B cell (primary cell): ENCODE data around the gene TRMT112. TPM values are rescaled to one million over a fixed set of nuclear protein-coding genes. Genes with fewer than 3 reads are reported as not detected.
A peak's percentile ranks its signal among the peaks of the same experiment; 100 is the strongest.

Experiments used
- ATAC-seq: fragments of 200-7000 bp; cut with Tn5 transposase; one replicate; pipeline ENCODE4 v1.10.0; 2021; ENCODE audit warnings: low read depth, mild to moderate bottlenecking, moderate number of reproducible peaks, moderate library complexity
- CTCF ChIA-PET: fragments of 350-600 bp; sonication (Branson Sonifier 250); formaldehyde crosslinking; loops from one replicate; lab custom pipeline; 2021; ENCODE audit warnings: antibody characterized with exemption, inconsistent platforms; lab: Charles Lee
- POLR2A ChIA-PET: fragments of 350-600 bp; sonication (Branson Sonifier 250); formaldehyde crosslinking; loops from one replicate; lab custom pipeline; 2021; ENCODE audit warnings: antibody characterized with exemption; lab: Charles Lee
- DNase-seq: peaks from one replicate; pipeline ENCODE4 v3.0.0; 2013
- H2AFZ ChIP-seq: 2 replicates; pipeline ENCODE4 v1.6.1; 2012; ENCODE audit warnings: mild to moderate bottlenecking, low read depth, low read length; ENCODE audit not compliant: insufficient read depth, poor library complexity, severe bottlenecking
- H3K27ac ChIP-seq, 2 donors: 1 replicate in 1 of 2; 2 replicates in 1 of 2; pipeline ENCODE4 v1.5.1; 2012 to 2013; ENCODE audit warnings: low read length in 2 of 2, mild to moderate bottlenecking in 2 of 2, moderate library complexity in 1 of 2
- H3K27me3 ChIP-seq, 4 experiments: fragments of 200-600 bp in 1 of 4; sonication (generic) in 1 of 4; replicated peaks in 1 of 4; 1 replicate in 2 of 4; 2 replicates in 2 of 4; pipeline versions ENCODE4 v1.6.1 to v1.7.0; 2013 to 2016; ENCODE audit warnings: low read length in 3 of 4, mild to moderate bottlenecking in 2 of 4, mixed read lengths in 1 of 4, moderate library complexity in 1 of 4; ENCODE audit not compliant: insufficient read depth in 4 of 4, control insufficient read depth in 3 of 4; ENCODE audit errors: control extremely low read depth in 1 of 4
- H3K36me3 ChIP-seq, 2 experiments: replicated peaks in 1 of 2; 1 replicate in 1 of 2; 2 replicates in 1 of 2; pipeline versions ENCODE4 v1.6.1 to v1.7.1; 2013; ENCODE audit warnings: low read length in 1 of 2; ENCODE audit not compliant: insufficient read depth in 2 of 2, control insufficient read depth in 1 of 2; ENCODE audit errors: control extremely low read depth in 1 of 2, extremely low read depth in 1 of 2
- H3K4me1 ChIP-seq, 2 donors: fragments of 200-600 bp in 1 of 2; sonication (generic) in 1 of 2; 1 replicate in 1 of 2; 2 replicates in 1 of 2; pipeline versions ENCODE4 v1.5.1 to v1.6.1; 2013 to 2017; ENCODE audit warnings: low read length in 2 of 2; ENCODE audit not compliant: control insufficient read depth in 2 of 2, insufficient read depth in 2 of 2
- H3K4me2 ChIP-seq: replicated peaks from 2 replicates; pipeline ENCODE3; 2012; ENCODE audit warnings: mild to moderate bottlenecking, low read depth, low read length; ENCODE audit not compliant: poor library complexity, severe bottlenecking
- H3K4me3 ChIP-seq, 5 experiments: fragments of 200-600 bp in 1 of 5; sonication (generic) in 1 of 5; 1 replicate in 3 of 5; 2 replicates in 2 of 5; pipeline versions ENCODE4 v1.5.1 to v1.7.0; 2011 to 2016; ENCODE audit warnings: low read length in 4 of 5, mild to moderate bottlenecking in 4 of 5, low read depth in 2 of 5, control low read depth in 1 of 5, moderate library complexity in 1 of 5; ENCODE audit not compliant: insufficient read depth in 1 of 5; ENCODE audit errors: control extremely low read depth in 1 of 5, extremely low read depth in 1 of 5
- H3K79me2 ChIP-seq: fragments of 200-600 bp; sonication (generic); one replicate; pipeline ENCODE4 v1.6.0; 2016; ENCODE audit warnings: low read length; ENCODE audit not compliant: control insufficient read depth, insufficient read depth
- H3K9ac ChIP-seq: fragments of 200-600 bp; sonication (generic); 2 replicates; pipeline ENCODE4 v1.6.1; 2017; ENCODE audit warnings: mild to moderate bottlenecking, low read length, moderate library complexity
- H3K9me3 ChIP-seq, 3 donors: one replicate each; pipeline versions ENCODE4 v1.6.1 to v1.7.1; 2013; ENCODE audit warnings: low read length in 2 of 3; ENCODE audit not compliant: control insufficient read depth in 2 of 3, insufficient read depth in 1 of 3; ENCODE audit errors: control extremely low read depth in 1 of 3
- H4K20me1 ChIP-seq: 2 replicates; pipeline ENCODE4 v1.6.0; 2012; ENCODE audit warnings: mild to moderate bottlenecking, low read length; ENCODE audit not compliant: insufficient read depth, control insufficient read depth, poor library complexity, severe bottlenecking
- H3K27ac Mint-ChIP-seq: one replicate; pipeline ENCODE4 v1.8.0; 2021; ENCODE audit warnings: mixed read lengths
- H3K27me3 Mint-ChIP-seq: one replicate; pipeline ENCODE4 v1.8.0; 2021; ENCODE audit warnings: mixed read lengths
- H3K4me1 Mint-ChIP-seq: one replicate; pipeline ENCODE4 v1.8.0; 2021; ENCODE audit warnings: mixed read lengths
- H3K4me3 Mint-ChIP-seq: one replicate; pipeline ENCODE4 v1.8.0; 2021; ENCODE audit warnings: mixed read lengths
- H3K9me3 Mint-ChIP-seq: one replicate; pipeline ENCODE4 v1.8.0; 2022; ENCODE audit warnings: mixed read lengths; ENCODE audit not compliant: insufficient read depth
- EZH2 ChIP-seq: IDR thresholded peaks from 2 replicates; pipeline ENCODE4 v1.6.1; 2012; ENCODE audit warnings: borderline replicate concordance, low read depth, mild to moderate bottlenecking, moderate library complexity, low read length; ENCODE audit not compliant: insufficient read depth, poor library complexity, severe bottlenecking
- WGBS: methylation state at CpG from one replicate; pipeline ENCODE4 v1.1.5; 2013; ENCODE audit warnings: missing lambda C conversion rate; ENCODE audit not compliant: insufficient coverage; 5-methylcytosine and 5-hydroxymethylcytosine counted together
- intact Hi-C: fragments of 100-400 bp; cut with micrococcal nuclease; formaldehyde crosslinking; loops from one replicate; pipeline ENCODE4 v1.10.0; 2022
- polyA plus RNA-seq: library from polyadenylated mRNA; depleted of rRNA; stranded (reverse); fragments of >200 nt; gene quantifications from 2 replicates; pipeline ENCODE4 v1.2.3, GENCODE V29; 2012
- total RNA-seq, 2 donors: library from RNA; stranded (reverse); fragments of 120-200 nt in 1 of 2; gene quantifications; 1 replicate in 1 of 2; 2 replicates in 1 of 2; pipeline versions ENCODE4 v1.2.3 to v1.2.4, GENCODE V29; 2013 to 2022
- TF ChIP-seq, protein P1 (sequence below): fragments of 200-600 bp; IDR thresholded peaks from one replicate; pipeline ENCODE4 v1.8.0; 2022; ENCODE audit warnings: antibody characterized with exemption, mild to moderate bottlenecking

The TRMT112 gene
- total and polyA plus RNA-seq, 2 donors (not counting 1 experiment from before 2014, with no cell fraction given): 133 to 231 TPM

DNA sequence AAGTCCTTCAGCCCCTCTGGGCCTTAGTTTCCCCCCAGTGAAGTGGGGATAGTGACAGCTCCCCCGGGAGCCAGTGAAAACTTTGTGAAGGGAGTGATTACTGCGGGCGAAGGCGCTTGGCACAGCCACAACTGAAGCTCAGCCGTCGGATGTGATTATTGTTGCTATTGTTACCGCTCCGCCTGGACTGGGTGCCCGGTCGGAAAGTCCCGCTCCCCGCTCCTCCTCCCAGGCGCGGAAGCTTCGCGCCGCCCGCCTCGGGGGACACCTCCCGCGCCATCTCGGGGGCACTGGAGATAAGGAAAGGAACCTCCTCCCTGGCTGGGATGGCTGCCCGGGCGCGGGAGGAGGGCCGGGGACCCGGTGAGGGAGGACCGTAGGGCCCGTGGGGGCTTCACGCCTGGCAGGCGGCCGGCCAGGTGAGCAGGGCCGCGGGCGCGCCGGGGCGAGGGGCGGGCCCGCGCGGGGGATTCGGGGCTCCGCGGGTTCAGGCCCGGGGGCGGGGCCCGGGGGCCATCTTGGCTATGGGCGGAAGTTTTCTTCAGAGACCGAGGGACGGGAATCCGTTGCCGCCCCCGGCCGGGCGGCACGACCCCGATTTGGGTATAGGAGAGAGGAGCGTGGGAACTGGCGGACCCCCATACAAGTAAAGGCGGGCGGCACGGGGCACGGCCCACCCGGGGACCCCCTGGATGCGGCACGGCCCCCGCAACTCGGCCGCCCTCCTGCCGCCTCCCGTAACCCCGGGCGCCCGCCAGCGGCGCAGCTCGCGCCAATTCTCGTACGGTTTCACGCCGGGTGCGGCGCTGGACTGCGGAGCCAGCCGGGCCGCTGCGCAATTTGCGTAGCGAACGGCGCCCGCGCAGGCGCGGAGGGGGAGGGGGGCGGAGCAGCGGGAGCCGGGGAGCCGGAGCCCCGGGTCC is 32.1 kb downstream of the TRMT112 start, which contains the start of gene GPR137:
Gene GPR137 (plus strand): TSS at position 887 of the 923 bp plus-strand sequence. CDS start 677 bp downstream, outside the sequence.
- peak within 1 kb of the TSS; percentile 90 for H3K4me3 Mint-ChIP-seq

More for the DNA sequence above, 32.1 kb downstream of the TRMT112 start, which contains the start of gene GPR137:
- Histone ChIP-seq H4K20me1 (peaks cover 16% of the 10 kb centered on the region), H3K4me3 (peak within 1 kb of the TSS; percentile 61 to 97 (median 90)), H3K4me1 (peaks cover 13 to 18% of the 10 kb centered on the region in 2 donors), H3K27ac (peak within 1 kb of the TSS; percentile 100), H3K9ac (peak within 1 kb of the TSS; percentile 100), H3K27me3 (peaks cover 0 to 2% (median under 1%) of the 10 kb centered on the region in 4 experiments), H3K79me2 (peaks cover 34% of the 10 kb centered on the region), H3K4me2 (peak within 1 kb of the TSS; percentile 97), H3K36me3 (peaks cover 0 to 7% of the 10 kb centered on the region in 2 experiments), H2AFZ (peak within 1 kb of the TSS; percentile 74), H3K9me3 (no peaks in the 10 kb centered on the region)
- under 1% methylated on average over 97 of the region's 102 CpGs for WGBS
- no peak for TF ChIP-seq EZH2
- TF ChIP-seq, protein P1, sequence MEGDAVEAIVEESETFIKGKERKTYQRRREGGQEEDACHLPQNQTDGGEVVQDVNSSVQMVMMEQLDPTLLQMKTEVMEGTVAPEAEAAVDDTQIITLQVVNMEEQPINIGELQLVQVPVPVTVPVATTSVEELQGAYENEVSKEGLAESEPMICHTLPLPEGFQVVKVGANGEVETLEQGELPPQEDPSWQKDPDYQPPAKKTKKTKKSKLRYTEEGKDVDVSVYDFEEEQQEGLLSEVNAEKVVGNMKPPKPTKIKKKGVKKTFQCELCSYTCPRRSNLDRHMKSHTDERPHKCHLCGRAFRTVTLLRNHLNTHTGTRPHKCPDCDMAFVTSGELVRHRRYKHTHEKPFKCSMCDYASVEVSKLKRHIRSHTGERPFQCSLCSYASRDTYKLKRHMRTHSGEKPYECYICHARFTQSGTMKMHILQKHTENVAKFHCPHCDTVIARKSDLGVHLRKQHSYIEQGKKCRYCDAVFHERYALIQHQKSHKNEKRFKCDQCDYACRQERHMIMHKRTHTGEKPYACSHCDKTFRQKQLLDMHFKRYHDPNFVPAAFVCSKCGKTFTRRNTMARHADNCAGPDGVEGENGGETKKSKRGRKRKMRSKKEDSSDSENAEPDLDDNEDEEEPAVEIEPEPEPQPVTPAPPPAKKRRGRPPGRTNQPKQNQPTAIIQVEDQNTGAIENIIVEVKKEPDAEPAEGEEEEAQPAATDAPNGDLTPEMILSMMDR: no peak
- Mint-ChIP-seq H3K9me3 (no peaks in the 10 kb centered on the region), H3K27me3 (no peaks in the 10 kb centered on the region), H3K4me1 (peaks cover 20% of the 10 kb centered on the region), H3K27ac (peak within 1 kb of the TSS; percentile 96)
- ChIA-PET POLR2A (interaction anchor here (0.9 to 5.7 kb wide), 11 partner anchors 9 to 81 kb away, joined by 3 to 67 read pairs (median 5); partner anchors contain the start of genes CATSPERZ, ESRRA, FKBP2 and PLCB3), CTCF (interaction anchor here (0.6 to 4.6 kb wide), 12 partner anchors 10 to 188 kb away, joined by 3 to 33 read pairs (median 5); partner anchors contain the start of genes CATSPERZ, PLCB3, PPP1R14B and PRDX5)
- peak; percentile 65 for ATAC-seq
- peak; percentile 98 for DNase-seq
- intact Hi-C loops: loop anchor here (1.0 to 2.0 kb wide), 8 partner anchors 15 to 100 kb away; partner anchors contain the start of genes DNAJC4, ESRRA, FKBP2 and PLCB3
